Neuronal stem cell (in vitro differentiated cells): ENCODE results near the gene PAGE4.

Experiments
- DNase-seq: peaks from one replicate; pipeline ENCODE4 v3.0.0-alpha.2; 2013; ENCODE audit warnings: low spot score
- H2AFZ ChIP-seq: one replicate; pipeline ENCODE4 v1.6.1; 2013; ENCODE audit warnings: mild to moderate bottlenecking, low read length, inconsistent platforms
- H2AK5ac ChIP-seq: 2 replicates; pipeline ENCODE4 v1.6.1; 2013; ENCODE audit warnings: low read depth, mild to moderate bottlenecking, inconsistent platforms, low read length, moderate library complexity, mixed read lengths
- H2BK120ac ChIP-seq: 2 replicates; pipeline ENCODE4 v1.6.1; 2013; ENCODE audit warnings: low read depth, mild to moderate bottlenecking, inconsistent platforms, low read length, moderate library complexity, mixed read lengths
- H2BK12ac ChIP-seq: one replicate; pipeline ENCODE4 v1.6.1; 2013; ENCODE audit warnings: low read length, inconsistent platforms
- H2BK15ac ChIP-seq: 2 replicates; pipeline ENCODE4 v1.6.1; 2013; ENCODE audit warnings: mild to moderate bottlenecking, low read length, inconsistent platforms, mixed read lengths
- H2BK5ac ChIP-seq: one replicate; pipeline ENCODE4 v1.6.1; 2013; ENCODE audit warnings: inconsistent platforms, mild to moderate bottlenecking, low read length, moderate library complexity
- H3K14ac ChIP-seq: one replicate; pipeline ENCODE4 v1.6.1; 2013; ENCODE audit warnings: low read length, inconsistent platforms
- H3K18ac ChIP-seq: 2 replicates; pipeline ENCODE4 v1.6.1; 2013; ENCODE audit warnings: low read length, inconsistent platforms
- H3K23ac ChIP-seq: 2 replicates; pipeline ENCODE4 v1.6.1; 2013; ENCODE audit warnings: low read depth, mild to moderate bottlenecking, mixed read lengths, low read length, inconsistent platforms; ENCODE audit not compliant: poor library complexity
- H3K27ac ChIP-seq: replicated peaks from 3 replicates; pipeline ENCODE4 v1.5.1; 2013; ENCODE audit warnings: low read length, inconsistent platforms
- H3K27me3 ChIP-seq, 3 experiments: 2 replicates each; pipeline ENCODE4 v1.6.1; 2013; ENCODE audit warnings: low read length in 3 of 3, mild to moderate bottlenecking in 2 of 3, inconsistent platforms in 1 of 3, low read depth in 1 of 3, mixed read lengths in 1 of 3, moderate library complexity in 1 of 3; ENCODE audit not compliant: control insufficient read depth in 3 of 3, insufficient read depth in 3 of 3
- H3K36me3 ChIP-seq, 2 donors: replicated peaks in 1 of 2; 2 replicates each; pipeline ENCODE4 v1.6.1; 2013; ENCODE audit warnings: low read length in 2 of 2; ENCODE audit not compliant: control insufficient read depth in 2 of 2, insufficient read depth in 2 of 2
- H3K4ac ChIP-seq: 2 replicates; pipeline ENCODE4 v1.6.1; 2013; ENCODE audit warnings: inconsistent platforms, mild to moderate bottlenecking, low read length, moderate library complexity
- H3K4me1 ChIP-seq, 2 donors: 1 replicate in 1 of 2; 2 replicates in 1 of 2; pipeline ENCODE4 v1.6.1; 2013; ENCODE audit warnings: low read length in 2 of 2, low read depth in 1 of 2; ENCODE audit not compliant: control insufficient read depth in 2 of 2, insufficient read depth in 1 of 2
- H3K4me2 ChIP-seq: one replicate; pipeline ENCODE4 v1.6.1; 2013; ENCODE audit warnings: mild to moderate bottlenecking, low read length, inconsistent platforms; ENCODE audit not compliant: insufficient read depth, poor library complexity, severe bottlenecking
- H3K4me3 ChIP-seq, 2 donors: 2 replicates each; pipeline ENCODE4 v1.5.1; 2013; ENCODE audit warnings: low read length in 2 of 2, mild to moderate bottlenecking in 2 of 2, inconsistent platforms in 1 of 2, moderate library complexity in 1 of 2
- H3K79me1 ChIP-seq: one replicate; pipeline ENCODE4 v1.6.1; 2013; ENCODE audit warnings: low read depth, mild to moderate bottlenecking, inconsistent platforms, low read length, moderate library complexity
- H3K9ac ChIP-seq: one replicate; pipeline ENCODE4 v1.6.1; 2013; ENCODE audit warnings: mild to moderate bottlenecking, low read depth, low read length, inconsistent platforms; ENCODE audit not compliant: poor library complexity
- H3K9me3 ChIP-seq, 2 donors: replicated peaks in 1 of 2; 2 replicates each; pipeline versions ENCODE3 to v1.6.1; 2013; ENCODE audit warnings: low read length in 2 of 2, mild to moderate bottlenecking in 2 of 2, inconsistent platforms in 1 of 2, low read depth in 1 of 2, mixed read lengths in 1 of 2, moderate library complexity in 1 of 2; ENCODE audit not compliant: control insufficient read depth in 2 of 2, insufficient read depth in 1 of 2
- H4K8ac ChIP-seq: one replicate; pipeline ENCODE4 v1.6.1; 2013; ENCODE audit warnings: low read depth, mild to moderate bottlenecking, inconsistent platforms, low read length, moderate library complexity
- H4K91ac ChIP-seq: one replicate; pipeline ENCODE4 v1.6.1; 2013; ENCODE audit warnings: low read length, low read depth, mild to moderate bottlenecking, inconsistent platforms; ENCODE audit not compliant: poor library complexity
- WGBS, 2 donors: extraction: QIAGEN DNeasy Blood & Tissue Kit; methylation state at CpG; one replicate each; pipeline ENCODE4 v1.1.7; 2013; ENCODE audit warnings: missing lambda C conversion rate in 2 of 2, mixed read lengths in 1 of 2; ENCODE audit not compliant: insufficient read length in 2 of 2, insufficient replicate concordance in 1 of 2; ENCODE audit errors: extremely low coverage in 2 of 2; 5-methylcytosine and 5-hydroxymethylcytosine counted together

The PAGE4 gene

DNA sequence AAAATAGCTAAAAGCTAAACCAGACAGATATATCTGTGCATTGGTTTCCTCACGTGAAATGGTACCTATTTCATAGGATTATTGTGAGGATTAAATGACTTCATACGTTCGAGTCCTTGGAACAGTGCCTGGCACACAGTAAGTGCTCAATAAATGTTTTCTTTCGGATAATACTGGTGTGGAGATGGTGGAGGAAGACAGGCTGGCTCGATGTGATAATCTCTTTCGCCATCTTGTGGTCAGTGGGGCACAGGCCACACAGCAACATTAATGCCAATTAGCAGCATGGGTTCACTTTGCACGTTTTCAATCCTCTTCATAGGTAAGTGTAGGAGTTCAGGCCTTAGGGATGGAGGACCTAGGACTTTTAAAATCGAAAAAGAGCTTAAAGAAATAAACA is 9.3 kb downstream of the PAGE4 start:
- H3K27me3 ChIP-seq = peaks cover 0 to 27% (median 0%) of the 10 kb centered on the region in 3 experiments
- no peak overlapping the region for H3K27ac ChIP-seq
- no peaks in the 10 kb centered on the region for H3K79me1 ChIP-seq
- H3K36me3 ChIP-seq = no peaks in the 10 kb centered on the region
- no peak overlapping the region for H3K4ac ChIP-seq
- H2BK12ac ChIP-seq = no peak overlapping the region
- no peak overlapping the region for H3K18ac ChIP-seq
- peak; percentile 15 for DNase-seq
- no peak overlapping the region for H2AK5ac ChIP-seq
- H3K9me3 ChIP-seq = no peaks in the 10 kb centered on the region
- H3K23ac ChIP-seq = no peak overlapping the region
- H3K9ac ChIP-seq = no peak overlapping the region
- no peak overlapping the region for H2BK15ac ChIP-seq
- H4K91ac ChIP-seq = no peak overlapping the region
- no peak overlapping the region for H2BK5ac ChIP-seq
- H3K4me1 ChIP-seq = peaks cover 0 to 6% of the 10 kb centered on the region in 2 donors
- no peak overlapping the region for H3K4me3 ChIP-seq
- H3K14ac ChIP-seq = no peak overlapping the region
- H2AFZ ChIP-seq = no peak overlapping the region
- H4K8ac ChIP-seq = no peak overlapping the region
- no peak overlapping the region for H3K4me2 ChIP-seq
- no peak overlapping the region for H2BK120ac ChIP-seq
- WGBS, 2 donors = no CpG with 5 or more reads among the region's 8 CpGs

- Histone ChIP-seq H3K9me3 (no peaks in the 10 kb centered on the region), H3K18ac (no peak overlapping the region), H2BK120ac (no peak overlapping the region), H3K9ac (no peak overlapping the region), H3K23ac (no peak overlapping the region), H3K4me1 (peaks cover 0 to 9% of the 10 kb centered on the region in 2 donors), H3K27me3 (peaks cover 0 to 8% (median 0%) of the 10 kb centered on the region in 3 experiments), H3K27ac (no peak overlapping the region), H3K4me2 (no peak overlapping the region), H3K4ac (no peak overlapping the region), H3K36me3 (no peaks in the 10 kb centered on the region), H3K14ac (no peak overlapping the region), H2AK5ac (no peak overlapping the region), H3K79me1 (no peaks in the 10 kb centered on the region), H4K91ac (no peak overlapping the region), H2AFZ (peak overlapping the region; percentile 68), H4K8ac (no peak overlapping the region), H2BK12ac (no peak overlapping the region), H2BK15ac (no peak overlapping the region), H2BK5ac (no peak overlapping the region), H3K4me3 (no peak overlapping the region)
- peak; percentile 58 for DNase-seq
- no CpG with 5 or more reads among the region's 3 CpGs for WGBS, 2 donors
Measured at GRCh38 chrX:49840679-49841078, 11.6 kb downstream of the PAGE4 start.

DNA sequence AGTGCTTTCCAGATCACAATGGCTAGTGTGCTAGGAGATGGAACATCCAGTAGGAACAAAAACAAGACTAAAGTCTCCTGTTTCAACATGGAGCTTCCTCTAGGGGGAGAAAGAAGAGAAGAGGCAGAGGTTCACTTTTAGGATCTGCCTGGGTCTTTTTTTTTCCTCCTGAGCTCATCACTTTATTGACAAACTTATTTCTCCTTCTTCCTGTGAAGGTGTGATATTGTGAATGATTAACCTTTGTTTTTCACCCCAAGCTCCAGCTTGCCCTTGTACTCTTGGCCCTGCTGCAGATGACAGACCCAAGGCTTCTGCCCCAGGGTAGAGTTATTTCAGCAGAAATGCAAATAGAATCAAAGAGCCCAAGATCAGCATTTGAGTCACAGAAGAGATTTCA is 13.5 kb downstream of the PAGE4 start:
- H3K27ac ChIP-seq = no peak overlapping the region
- H3K36me3 ChIP-seq = no peaks in the 10 kb centered on the region
- H3K4me2 ChIP-seq = no peak overlapping the region
- no peak overlapping the region for H2BK5ac ChIP-seq
- no peak for DNase-seq
- H2BK12ac ChIP-seq = no peak overlapping the region
- H3K23ac ChIP-seq = no peak overlapping the region
- H3K9ac ChIP-seq = no peak overlapping the region
- no peaks in the 10 kb centered on the region for H3K9me3 ChIP-seq
- no peaks in the 10 kb centered on the region for H3K79me1 ChIP-seq
- H3K4ac ChIP-seq = no peak overlapping the region
- no peak overlapping the region for H3K4me3 ChIP-seq
- H3K4me1 ChIP-seq = peaks cover 0 to 9% of the 10 kb centered on the region in 2 donors
- no peak overlapping the region for H2AFZ ChIP-seq
- no peak overlapping the region for H4K91ac ChIP-seq
- H3K27me3 ChIP-seq = no peaks in the 10 kb centered on the region
- H2BK15ac ChIP-seq = no peak overlapping the region
- no peak overlapping the region for H2AK5ac ChIP-seq
- no peak overlapping the region for H2BK120ac ChIP-seq
- no peak overlapping the region for H3K18ac ChIP-seq
- H3K14ac ChIP-seq = no peak overlapping the region
- H4K8ac ChIP-seq = no peak overlapping the region

DNA sequence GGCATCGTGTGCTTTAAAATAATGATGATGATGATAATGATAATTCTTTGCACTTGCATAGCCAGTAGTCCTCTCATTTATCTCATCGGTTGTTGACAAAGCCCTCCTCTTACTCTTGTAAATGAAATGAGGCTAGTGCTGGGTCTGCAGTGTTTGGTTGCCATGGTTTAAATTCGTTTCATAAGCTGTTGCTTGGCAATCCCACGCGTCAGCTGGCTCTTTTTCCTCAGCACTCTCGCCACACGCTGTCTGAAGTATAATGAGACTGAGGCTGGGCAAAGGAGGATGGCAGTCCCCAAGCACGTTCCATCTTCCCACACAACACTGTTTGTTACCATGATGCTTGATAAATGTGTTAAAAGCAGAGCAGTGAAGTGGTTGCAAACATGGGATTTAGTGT is 15.5 kb downstream of the PAGE4 start:
- Histone ChIP-seq H3K14ac (no peak overlapping the region), H2BK12ac (no peak overlapping the region), H4K91ac (no peak overlapping the region), H3K4me2 (no peak overlapping the region), H3K23ac (no peak overlapping the region), H3K4me1 (peaks cover 0 to 9% of the 10 kb centered on the region in 2 donors), H3K27ac (no peak overlapping the region), H3K36me3 (no peaks in the 10 kb centered on the region), H3K4ac (no peak overlapping the region), H3K18ac (no peak overlapping the region), H3K9me3 (no peaks in the 10 kb centered on the region), H2AFZ (no peak overlapping the region), H3K4me3 (no peak overlapping the region), H2BK5ac (no peak overlapping the region), H4K8ac (no peak overlapping the region), H3K9ac (no peak overlapping the region), H2AK5ac (no peak overlapping the region), H3K79me1 (no peaks in the 10 kb centered on the region), H3K27me3 (no peaks in the 10 kb centered on the region), H2BK15ac (no peak overlapping the region), H2BK120ac (no peak overlapping the region)
- no CpG with 5 or more reads among the region's 8 CpGs for WGBS, 2 donors
- no peak for DNase-seq
